Stomach smooth muscle (tissue), 2 donors: Measurements from ENCODE around the gene IAPP.

Source experiments
- H3K27ac ChIP-seq: one replicate; pipeline ENCODE4 v1.7.0; 2013; ENCODE audit warnings: mild to moderate bottlenecking, low read length, inconsistent platforms
- H3K27me3 ChIP-seq, 2 donors: one replicate each; pipeline ENCODE4 v1.7.0; 2013; ENCODE audit warnings: low read length in 2 of 2; ENCODE audit not compliant: insufficient read depth in 2 of 2, control insufficient read depth in 1 of 2
- H3K36me3 ChIP-seq, 2 donors: one replicate each; pipeline ENCODE4 v1.7.0; 2013; ENCODE audit warnings: low read length in 2 of 2; ENCODE audit not compliant: control insufficient read depth in 2 of 2, insufficient read depth in 2 of 2
- H3K4me1 ChIP-seq: one replicate; pipeline ENCODE4 v1.7.0; 2013; ENCODE audit warnings: low read length; ENCODE audit not compliant: control insufficient read depth, insufficient read depth
- H3K4me3 ChIP-seq, 2 donors: one replicate each; pipeline ENCODE4 v1.7.0; 2013; ENCODE audit warnings: low read length in 2 of 2
- H3K9ac ChIP-seq, 2 donors: one replicate each; pipeline ENCODE4 v1.7.0; 2013; ENCODE audit warnings: low read length in 2 of 2, mild to moderate bottlenecking in 1 of 2
- H3K9me3 ChIP-seq, 2 donors: one replicate each; pipeline ENCODE4 v1.7.0; 2013; ENCODE audit warnings: low read length in 2 of 2; ENCODE audit not compliant: control insufficient read depth in 2 of 2
- donor health status: healthy.
- donor health status: Pancreatic carcinoma.

The IAPP gene

GRCh38 chr12:21372602-21373001, at the start of gene IAPP:
Gene IAPP (plus strand): TSS chr12:21372902. CDS start chr12:21373352, 450 bp downstream.
- Histone ChIP-seq H3K9ac (no peak within 1 kb of the TSS), H3K36me3 (no peaks in the 10 kb centered on the region), H3K27me3 (no peaks in the 10 kb centered on the region), H3K27ac (no peak within 1 kb of the TSS), H3K4me3 (no peak within 1 kb of the TSS), H3K9me3 (no peaks in the 10 kb centered on the region), H3K4me1 (no peaks in the 10 kb centered on the region)

GRCh38 chr12:21323736-21324135, 49.0 kb upstream of the IAPP start:
- no peaks in the 10 kb centered on the region for H3K36me3 ChIP-seq
- no peak overlapping the region for H3K27ac ChIP-seq
- H3K27me3 ChIP-seq = no peaks in the 10 kb centered on the region
- no peaks in the 10 kb centered on the region for H3K4me1 ChIP-seq
- peaks cover 0 to 2% of the 10 kb centered on the region in 2 donors for H3K9me3 ChIP-seq
- no peak overlapping the region for H3K9ac ChIP-seq
- H3K4me3 ChIP-seq = no peak overlapping the region

- H3K36me3 ChIP-seq = no peaks in the 10 kb centered on the region
- no peaks in the 10 kb centered on the region for H3K27me3 ChIP-seq
- no peak overlapping the region for H3K4me3 ChIP-seq
- no peak overlapping the region for H3K27ac ChIP-seq
- H3K4me1 ChIP-seq = no peaks in the 10 kb centered on the region
- peaks cover 0 to 2% of the 10 kb centered on the region in 2 donors for H3K9me3 ChIP-seq
- no peak overlapping the region for H3K9ac ChIP-seq
These were observed 48.2 kb upstream of the IAPP start for GRCh38 chr12:21324551-21324950.

GRCh38 chr12:21328578-21328977, 44.1 kb upstream of the IAPP start:
- Histone ChIP-seq H3K27me3 (no peaks in the 10 kb centered on the region), H3K4me3 (no peak overlapping the region)

GRCh38 chr12:21330682-21331253, 41.9 kb upstream of the IAPP start:
- H3K4me1 ChIP-seq = no peaks in the 10 kb centered on the region
- no peak overlapping the region for H3K4me3 ChIP-seq
- H3K9me3 ChIP-seq = peaks cover 0 to 1% of the 10 kb centered on the region in 2 donors
- no peak overlapping the region for H3K27ac ChIP-seq
- no peaks in the 10 kb centered on the region for H3K27me3 ChIP-seq
- no peaks in the 10 kb centered on the region for H3K36me3 ChIP-seq
- H3K9ac ChIP-seq = no peak overlapping the region

More at GRCh38 chr12:21328578-21328977, 44.1 kb upstream of the IAPP start:
- H3K36me3 ChIP-seq = no peaks in the 10 kb centered on the region
- no peak overlapping the region for H3K27ac ChIP-seq
- H3K9me3 ChIP-seq = peaks cover 0 to 2% of the 10 kb centered on the region in 2 donors
- no peak overlapping the region for H3K9ac ChIP-seq
- H3K4me1 ChIP-seq = no peaks in the 10 kb centered on the region

GRCh38 chr12:21334771-21335325, 37.9 kb upstream of the IAPP start, which contains the start of gene SLCO1A2:
Gene SLCO1A2 (minus strand): TSS chr12:21334917. CDS start chr12:21334647, 270 bp downstream.
- Histone ChIP-seq H3K9me3 (no peaks in the 10 kb centered on the region), H3K27ac (no peak within 1 kb of the TSS)

GRCh38 chr12:21336656-21337055, 36.0 kb upstream of the IAPP start:
- Histone ChIP-seq H3K9me3 (no peaks in the 10 kb centered on the region), H3K4me3 (no peak overlapping the region), H3K27me3 (no peaks in the 10 kb centered on the region), H3K4me1 (no peaks in the 10 kb centered on the region), H3K9ac (no peak overlapping the region), H3K36me3 (no peaks in the 10 kb centered on the region), H3K27ac (no peak overlapping the region)

More at GRCh38 chr12:21334771-21335325, 37.9 kb upstream of the IAPP start, which contains the start of gene SLCO1A2:
- H3K4me3 ChIP-seq = no peak within 1 kb of the TSS
- H3K36me3 ChIP-seq = no peaks in the 10 kb centered on the region
- H3K27me3 ChIP-seq = no peaks in the 10 kb centered on the region
- H3K9ac ChIP-seq = no peak within 1 kb of the TSS
- H3K4me1 ChIP-seq = no peaks in the 10 kb centered on the region

GRCh38 chr12:21337453-21337852, 35.2 kb upstream of the IAPP start:
- Histone ChIP-seq H3K27ac (no peak overlapping the region), H3K4me1 (no peaks in the 10 kb centered on the region), H3K9me3 (no peaks in the 10 kb centered on the region), H3K9ac (no peak overlapping the region), H3K36me3 (no peaks in the 10 kb centered on the region), H3K4me3 (no peak overlapping the region), H3K27me3 (no peaks in the 10 kb centered on the region)

- H3K27ac ChIP-seq = no peak overlapping the region
- no peak overlapping the region for H3K9ac ChIP-seq
- no peak overlapping the region for H3K4me3 ChIP-seq
- no peaks in the 10 kb centered on the region for H3K4me1 ChIP-seq
- no peaks in the 10 kb centered on the region for H3K36me3 ChIP-seq
- H3K9me3 ChIP-seq = no peaks in the 10 kb centered on the region
- no peaks in the 10 kb centered on the region for H3K27me3 ChIP-seq
These were observed 34.5 kb upstream of the IAPP start for GRCh38 chr12:21337959-21338744.

- H3K27ac ChIP-seq = no peak overlapping the region
- H3K27me3 ChIP-seq = no peaks in the 10 kb centered on the region
- no peaks in the 10 kb centered on the region for H3K36me3 ChIP-seq
- no peaks in the 10 kb centered on the region for H3K4me1 ChIP-seq
- H3K4me3 ChIP-seq = no peak overlapping the region
- H3K9ac ChIP-seq = no peak overlapping the region
- no peaks in the 10 kb centered on the region for H3K9me3 ChIP-seq
These were observed 32.8 kb upstream of the IAPP start for GRCh38 chr12:21339921-21340320.

GRCh38 chr12:21340403-21340802, 32.3 kb upstream of the IAPP start:
- no peaks in the 10 kb centered on the region for H3K36me3 ChIP-seq
- H3K9ac ChIP-seq = no peak overlapping the region
- H3K4me3 ChIP-seq = no peak overlapping the region
- no peaks in the 10 kb centered on the region for H3K4me1 ChIP-seq
- H3K27me3 ChIP-seq = no peaks in the 10 kb centered on the region
- H3K27ac ChIP-seq = no peak overlapping the region
- H3K9me3 ChIP-seq = no peaks in the 10 kb centered on the region
